Retinal pigment epithelial cell (primary cell): Measurements from ENCODE around the gene PTPRN2.

Experiments
- DNase-seq: peaks from one replicate; pipeline ENCODE4 v3.0.0-alpha.2; 2010; ENCODE audit warnings: low read depth
- H3K4me3 ChIP-seq: 2 replicates; pipeline ENCODE4 v1.5.1; 2011; ENCODE audit warnings: mild to moderate bottlenecking, low read length, control low read depth, moderate library complexity
- TF ChIP-seq, protein P1 (sequence below): conservative IDR thresholded peaks from 2 replicates; pipeline ENCODE4 v1.5.1; 2011; ENCODE audit warnings: low read depth, low read length, control low read depth, inconsistent platforms

The PTPRN2 gene

DNA sequence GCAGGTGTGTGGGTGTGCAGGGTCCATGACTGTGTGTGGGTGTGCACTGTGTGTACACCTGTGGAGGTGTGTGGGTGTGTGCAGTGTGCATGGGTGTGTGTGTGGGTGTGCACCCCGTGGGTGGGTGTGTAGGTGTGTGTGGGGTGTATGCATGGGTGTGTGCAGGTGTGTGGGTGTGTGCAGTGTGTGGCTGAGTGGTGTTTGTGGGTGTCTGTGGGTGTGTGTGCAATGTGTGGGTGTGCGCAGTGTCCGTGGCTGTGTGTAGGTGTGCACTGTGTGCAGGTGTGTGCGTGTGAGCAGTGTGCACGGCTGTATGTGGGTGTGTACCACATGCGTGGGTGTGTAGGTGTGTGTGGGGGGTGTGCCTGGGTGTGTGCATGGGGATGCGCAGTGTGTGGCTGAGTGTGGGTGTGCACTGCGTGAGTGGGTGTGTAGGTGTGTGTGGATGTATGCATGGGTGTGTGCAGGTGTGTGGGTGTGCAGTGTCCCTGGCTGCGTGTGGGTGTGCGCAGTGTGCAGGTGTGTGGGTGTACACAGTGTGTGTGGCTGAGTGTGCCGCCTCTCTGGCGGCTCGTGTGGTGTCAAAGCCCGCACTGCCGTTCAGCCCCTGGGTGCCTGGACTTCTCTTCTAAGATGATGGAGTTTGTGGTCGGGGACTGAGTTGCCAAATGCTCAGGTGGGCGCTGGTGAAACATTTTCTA is 1042.5 kb downstream of the PTPRN2 start:
- no peak for DNase-seq
- no peak overlapping the region for H3K4me3 ChIP-seq
- TF ChIP-seq, protein P1, sequence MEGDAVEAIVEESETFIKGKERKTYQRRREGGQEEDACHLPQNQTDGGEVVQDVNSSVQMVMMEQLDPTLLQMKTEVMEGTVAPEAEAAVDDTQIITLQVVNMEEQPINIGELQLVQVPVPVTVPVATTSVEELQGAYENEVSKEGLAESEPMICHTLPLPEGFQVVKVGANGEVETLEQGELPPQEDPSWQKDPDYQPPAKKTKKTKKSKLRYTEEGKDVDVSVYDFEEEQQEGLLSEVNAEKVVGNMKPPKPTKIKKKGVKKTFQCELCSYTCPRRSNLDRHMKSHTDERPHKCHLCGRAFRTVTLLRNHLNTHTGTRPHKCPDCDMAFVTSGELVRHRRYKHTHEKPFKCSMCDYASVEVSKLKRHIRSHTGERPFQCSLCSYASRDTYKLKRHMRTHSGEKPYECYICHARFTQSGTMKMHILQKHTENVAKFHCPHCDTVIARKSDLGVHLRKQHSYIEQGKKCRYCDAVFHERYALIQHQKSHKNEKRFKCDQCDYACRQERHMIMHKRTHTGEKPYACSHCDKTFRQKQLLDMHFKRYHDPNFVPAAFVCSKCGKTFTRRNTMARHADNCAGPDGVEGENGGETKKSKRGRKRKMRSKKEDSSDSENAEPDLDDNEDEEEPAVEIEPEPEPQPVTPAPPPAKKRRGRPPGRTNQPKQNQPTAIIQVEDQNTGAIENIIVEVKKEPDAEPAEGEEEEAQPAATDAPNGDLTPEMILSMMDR: no peak

DNA sequence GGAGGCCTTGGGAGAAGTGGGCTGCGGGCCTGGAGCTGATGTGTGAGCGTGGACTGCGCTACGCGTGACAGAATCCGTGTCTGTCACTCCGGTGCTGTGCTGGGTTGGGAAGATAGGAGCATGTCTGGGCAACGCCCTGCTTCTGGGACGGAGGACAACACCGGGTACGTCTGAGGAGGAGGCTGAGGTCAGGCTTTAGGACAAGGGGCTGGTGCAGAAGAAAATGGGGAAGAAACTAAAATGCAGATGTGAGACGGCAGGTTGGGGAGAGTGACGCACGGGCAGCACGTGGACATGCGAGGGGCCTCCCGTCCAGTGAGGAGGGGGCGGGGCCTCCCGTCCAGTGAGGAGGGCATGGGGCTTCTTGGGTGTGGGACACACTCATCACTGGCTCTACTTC is 1043.4 kb downstream of the PTPRN2 start:
- no peak overlapping the region for H3K4me3 ChIP-seq
- no peak for DNase-seq
- TF ChIP-seq, protein P1: no peak

DNA sequence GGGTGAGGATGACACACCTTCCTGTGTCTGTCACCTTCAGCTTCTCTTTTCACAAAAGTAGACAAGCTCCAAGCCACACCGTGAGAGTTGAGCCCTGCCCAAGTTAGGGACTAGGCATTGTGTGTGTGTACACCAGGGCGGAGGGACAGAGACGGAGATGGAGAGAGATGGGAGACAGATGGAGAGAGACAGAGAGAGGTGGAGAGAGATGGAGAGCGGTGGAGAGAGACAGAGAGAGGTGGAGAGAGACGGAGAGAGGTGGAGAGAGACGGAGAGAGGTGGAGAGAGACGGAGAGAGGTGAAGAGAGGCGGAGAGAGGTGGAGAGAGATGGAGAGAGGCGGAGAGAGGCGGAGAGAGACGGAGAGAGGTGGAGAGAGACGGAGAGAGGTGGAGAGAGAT is 1043.8 kb downstream of the PTPRN2 start:
- TF ChIP-seq, protein P1: no peak
- no peak overlapping the region for H3K4me3 ChIP-seq
- DNase-seq: no peak

DNA sequence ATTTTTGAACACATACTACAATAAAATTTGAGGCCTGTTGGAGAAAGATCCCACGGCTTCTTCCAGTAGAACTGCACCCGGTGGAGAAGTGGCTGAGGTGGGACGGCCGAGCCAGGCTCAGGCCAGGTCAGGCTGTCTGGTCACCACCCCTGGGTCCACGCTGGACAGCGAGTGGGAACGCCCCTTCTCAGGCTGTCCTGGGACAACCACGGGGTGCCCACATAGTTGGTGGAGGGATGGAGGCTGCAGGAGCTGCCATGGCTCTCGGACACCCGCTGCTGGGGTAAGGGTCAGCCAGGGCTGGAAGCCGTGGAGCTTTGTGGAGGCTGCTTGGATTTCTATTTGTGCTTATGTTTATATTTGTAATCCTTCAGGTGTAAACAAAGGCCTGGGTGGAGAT is 1044.3 kb downstream of the PTPRN2 start:
- no peak for DNase-seq
- H3K4me3 ChIP-seq: no peak overlapping the region
- TF ChIP-seq, protein P1: no peak

- TF ChIP-seq, protein P1: no peak
- H3K4me3 ChIP-seq: no peak overlapping the region
- no peak for DNase-seq
Observed at GRCh38 chr7:157542068-157543021, 1045.3 kb downstream of the PTPRN2 start.

DNA sequence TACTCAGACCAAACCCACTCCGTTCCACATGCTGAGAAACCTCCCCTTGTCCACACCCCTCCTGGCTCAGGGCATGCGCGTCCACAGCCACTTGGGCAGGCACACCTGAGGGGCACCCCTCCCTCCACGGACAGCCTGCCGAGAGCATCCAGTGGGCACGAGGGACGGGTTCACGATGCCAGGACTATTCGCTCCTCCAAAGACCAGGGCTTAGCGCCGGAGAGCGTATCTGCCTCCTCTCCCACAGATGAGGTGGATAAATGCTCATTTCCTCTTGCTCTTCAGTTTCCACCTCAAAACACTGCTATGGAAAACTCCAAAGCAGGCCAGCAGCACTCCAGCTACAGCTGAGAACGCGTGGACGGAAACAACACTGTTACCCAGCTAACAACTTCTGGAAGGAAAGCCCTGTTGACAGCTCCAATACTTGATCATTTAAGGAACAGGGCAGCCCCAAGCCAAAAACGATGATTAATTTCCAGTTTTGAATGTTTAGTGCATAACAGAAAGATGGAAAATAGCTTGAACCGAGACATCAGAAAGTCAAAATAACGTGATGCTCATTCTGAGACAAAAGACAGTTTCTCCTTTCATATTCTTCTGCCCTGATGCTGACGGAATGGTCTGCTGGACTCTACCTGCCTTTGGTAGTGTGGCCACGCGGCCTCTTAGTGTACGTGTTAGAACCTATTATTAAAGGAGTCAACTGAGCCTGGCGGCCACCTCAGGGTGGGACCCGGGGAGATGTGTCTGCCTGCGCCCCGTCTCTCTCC is 1046.1 kb downstream of the PTPRN2 start:
- H3K4me3 ChIP-seq: no peak overlapping the region
- no peak for DNase-seq
- TF ChIP-seq, protein P1: no peak
